ENCODE data around the gene SLC38A9. TPM values are rescaled to one million over a fixed set of nuclear protein-coding genes. Genes with fewer than 3 reads are reported as not detected.

SLC38A9 gene
- total and polyA plus RNA-seq, 2 of the 8 experiments (the other 6 are each of a cell fraction or from before 2014, with no cell fraction given): 29.2 to 43.7 TPM

GRCh38 chr5:55622460-55622859 is 89.7 kb downstream of the SLC38A9 start:
- Histone ChIP-seq H4K5ac (ENCODE audit: insufficient read length, low read depth, low read length) (no peak overlapping the region), H3K4me1 (replicated peaks in 1 of 4; ENCODE audit: control insufficient read depth in 3 of 4, insufficient read depth in 4 of 4, low read length in 3 of 4) (peaks cover 4 to 17% (median 13%) of the 10 kb centered on the region in 4 experiments; a peak in 6 of 7 replicates), H3K27me3 (replicated peaks in 1 of 4; ENCODE audit: control insufficient read depth in 3 of 4, extremely low read depth in 1 of 4, insufficient read depth in 3 of 4, low read length in 3 of 4) (no peaks in the 10 kb centered on the region), H2BK12ac (ENCODE audit: low read depth, low read length) (no peak overlapping the region), H3K36me3 (ENCODE audit: control insufficient read depth in 2 of 4, insufficient read depth in 4 of 4, low read length in 3 of 4) (no peaks in the 10 kb centered on the region), H2BK5ac (ENCODE audit: low read depth, low read length) (no peak overlapping the region), H3K4ac (replicated peaks; ENCODE audit: insufficient read length, low read depth, low read length) (no peak overlapping the region), H2BK120ac (replicated peaks; ENCODE audit: low read depth, low read length) (no peak overlapping the region), H4K91ac (replicated peaks; ENCODE audit: insufficient read length, low read length) (no peak overlapping the region), H3K9me3 (ENCODE audit: insufficient read depth in 2 of 2, low read depth in 1 of 2, low read length in 1 of 2) (no peaks in the 10 kb centered on the region), H3K56ac (replicated peaks; ENCODE audit: insufficient read length, low read depth, low read length) (no peak overlapping the region), H3K23me2 (ENCODE audit: low read depth, low read length) (no peaks in the 10 kb centered on the region), H3K23ac (ENCODE audit: insufficient read length) (no peak overlapping the region), H3K14ac (ENCODE audit: insufficient read length) (no peak overlapping the region), H3K79me1 (ENCODE audit: low read depth, low read length) (no peaks in the 10 kb centered on the region), H2AFZ (ENCODE audit: low read length) (no peak overlapping the region), H3K4me2 (ENCODE audit: insufficient read depth in 1 of 2, low read depth in 2 of 2, low read length in 2 of 2) (no peak overlapping the region), H3K18ac (ENCODE audit: extremely low read depth, low read length) (no peak overlapping the region), H2BK15ac (ENCODE audit: low read length) (no peak overlapping the region), H3K79me2 (ENCODE audit: control insufficient read depth in 1 of 2, insufficient read depth in 2 of 2, low read length in 2 of 2) (no peaks in the 10 kb centered on the region), H4K8ac (ENCODE audit: extremely low read depth, insufficient read depth, low read length) (no peak overlapping the region), H2AK5ac (ENCODE audit: low read depth, low read length) (no peak overlapping the region), H3K4me3 (ENCODE audit: extremely low read depth in 1 of 4, insufficient read depth in 2 of 4, low read depth in 3 of 4, low read length in 4 of 4) (no peak overlapping the region), H3K27ac (ENCODE audit: low read depth, low read length) (no peak overlapping the region), H3K9ac (replicated peaks in 1 of 4; ENCODE audit: extremely low read depth in 1 of 4, low read depth in 3 of 4, low read length in 3 of 4) (no peak overlapping the region), H2BK20ac (ENCODE audit: low read length) (no peak overlapping the region), H4K20me1 (replicated peaks in 1 of 2; ENCODE audit: control insufficient read depth in 1 of 2, insufficient read depth in 2 of 2, low read length in 2 of 2) (no peaks in the 10 kb centered on the region)
- DNase-seq (ENCODE audit: low read depth in 1 of 2, low spot score in 2 of 2) (no peak), FAIRE-seq (no peak)
- ChIA-PET POLR2A (ENCODE audit: partially characterized antibody) (interaction anchor here (1.0 kb wide), 1 partner anchor 9 kb away, joined by 3 read pairs; no protein-coding TSS in a partner anchor), CTCF (ENCODE audit: partially characterized antibody) (interaction anchor here (1.1 kb wide), 1 partner anchor 32 kb away, joined by 3 read pairs; no protein-coding TSS in a partner anchor)
- 94% methylated on average over 2 of the region's 2 CpGs; no CpG with 5 or more reads in 1 of the 2 experiments for WGBS, 2 experiments (ENCODE audit: extremely low coverage in 1 of 2, insufficient coverage in 1 of 2, insufficient read length in 1 of 2, insufficient replicate concordance in 2 of 2, low coverage in 1 of 2, low lambda C conversion rate in 2 of 2, missing lambda C conversion rate in 1 of 2)
- TF ChIP-seq TCF12 (IDR thresholded peaks at IDR 0.05; ENCODE audit: low read depth, low read length): no peak
- TF ChIP-seq, protein P1, sequence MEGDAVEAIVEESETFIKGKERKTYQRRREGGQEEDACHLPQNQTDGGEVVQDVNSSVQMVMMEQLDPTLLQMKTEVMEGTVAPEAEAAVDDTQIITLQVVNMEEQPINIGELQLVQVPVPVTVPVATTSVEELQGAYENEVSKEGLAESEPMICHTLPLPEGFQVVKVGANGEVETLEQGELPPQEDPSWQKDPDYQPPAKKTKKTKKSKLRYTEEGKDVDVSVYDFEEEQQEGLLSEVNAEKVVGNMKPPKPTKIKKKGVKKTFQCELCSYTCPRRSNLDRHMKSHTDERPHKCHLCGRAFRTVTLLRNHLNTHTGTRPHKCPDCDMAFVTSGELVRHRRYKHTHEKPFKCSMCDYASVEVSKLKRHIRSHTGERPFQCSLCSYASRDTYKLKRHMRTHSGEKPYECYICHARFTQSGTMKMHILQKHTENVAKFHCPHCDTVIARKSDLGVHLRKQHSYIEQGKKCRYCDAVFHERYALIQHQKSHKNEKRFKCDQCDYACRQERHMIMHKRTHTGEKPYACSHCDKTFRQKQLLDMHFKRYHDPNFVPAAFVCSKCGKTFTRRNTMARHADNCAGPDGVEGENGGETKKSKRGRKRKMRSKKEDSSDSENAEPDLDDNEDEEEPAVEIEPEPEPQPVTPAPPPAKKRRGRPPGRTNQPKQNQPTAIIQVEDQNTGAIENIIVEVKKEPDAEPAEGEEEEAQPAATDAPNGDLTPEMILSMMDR (IDR thresholded peaks at IDR 0.05; ENCODE audit: control extremely low read depth in 1 of 3, insufficient read depth in 1 of 3, low read depth in 1 of 3, low read length in 3 of 3): no peak

Measured in H1 (cell line).